WTC11 (cell line): ENCODE results near the gene SYT7.

Experiments
- PRRX2 ChIP-seq: fragments of 250-450 bp; sonication (Bioruptor Pico); IDR thresholded peaks from 2 replicates; pipeline ENCODE4 v1.8.0; 2021; ENCODE audit warnings: mild to moderate bottlenecking
- TCF7 ChIP-seq: sonication (generic); formaldehyde crosslinking; IDR thresholded peaks from 2 replicates; pipeline ENCODE4 v1.8.0; 2022; ENCODE audit warnings: mild to moderate bottlenecking, low read depth, missing genetic modification reagents, moderate library complexity
- TF ChIP-seq, protein P1 (sequence below): fragments of 200-600 bp; IDR thresholded peaks from 2 replicates; pipeline ENCODE4 v1.8.0; 2022; ENCODE audit warnings: antibody characterized with exemption
- TF ChIP-seq, protein P2 (sequence below): sonication (generic); formaldehyde crosslinking; IDR thresholded peaks from 2 replicates; pipeline ENCODE4 v1.8.1; 2023; ENCODE audit warnings: mild to moderate bottlenecking, missing genetic modification reagents, moderate library complexity
- TF ChIP-seq, protein P3 (sequence below): sonication (generic); formaldehyde crosslinking; IDR thresholded peaks from 2 replicates; pipeline ENCODE4 v1.8.1; 2022; ENCODE audit warnings: low read depth, mild to moderate bottlenecking, moderate library complexity, missing genetic modification reagents, borderline replicate concordance

DNA sequence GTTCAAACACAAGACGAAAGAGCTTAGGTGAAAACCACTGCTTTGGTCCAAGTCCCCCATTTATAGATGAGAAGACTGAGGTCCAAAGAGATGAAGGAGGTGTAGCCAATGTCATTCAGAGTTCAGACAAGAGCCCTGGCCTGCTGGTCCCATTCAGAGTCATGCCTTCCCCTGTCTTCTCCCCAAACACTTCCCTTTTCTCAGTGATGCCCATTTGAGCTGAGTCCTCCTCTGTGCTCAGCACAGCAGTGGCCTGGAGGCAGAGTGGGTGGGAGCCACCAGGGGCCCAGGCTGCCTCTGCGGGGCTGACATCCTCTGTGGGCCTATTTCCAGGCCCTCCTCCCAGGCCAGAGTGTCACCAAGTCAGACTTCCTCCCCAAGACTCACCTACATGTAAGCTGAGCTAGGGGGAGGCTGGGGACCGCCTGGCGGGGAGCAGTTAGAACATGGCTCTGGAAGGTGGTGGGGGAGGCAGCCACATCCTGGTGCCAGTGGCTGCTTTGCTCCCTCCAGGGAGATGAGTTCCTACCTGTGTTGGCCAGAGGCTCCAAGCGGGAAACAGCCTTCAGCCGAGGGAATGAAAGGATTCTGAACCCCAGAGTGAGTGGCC lies 94.8 kb downstream of the SYT7 start:
- TF ChIP-seq, protein P1, sequence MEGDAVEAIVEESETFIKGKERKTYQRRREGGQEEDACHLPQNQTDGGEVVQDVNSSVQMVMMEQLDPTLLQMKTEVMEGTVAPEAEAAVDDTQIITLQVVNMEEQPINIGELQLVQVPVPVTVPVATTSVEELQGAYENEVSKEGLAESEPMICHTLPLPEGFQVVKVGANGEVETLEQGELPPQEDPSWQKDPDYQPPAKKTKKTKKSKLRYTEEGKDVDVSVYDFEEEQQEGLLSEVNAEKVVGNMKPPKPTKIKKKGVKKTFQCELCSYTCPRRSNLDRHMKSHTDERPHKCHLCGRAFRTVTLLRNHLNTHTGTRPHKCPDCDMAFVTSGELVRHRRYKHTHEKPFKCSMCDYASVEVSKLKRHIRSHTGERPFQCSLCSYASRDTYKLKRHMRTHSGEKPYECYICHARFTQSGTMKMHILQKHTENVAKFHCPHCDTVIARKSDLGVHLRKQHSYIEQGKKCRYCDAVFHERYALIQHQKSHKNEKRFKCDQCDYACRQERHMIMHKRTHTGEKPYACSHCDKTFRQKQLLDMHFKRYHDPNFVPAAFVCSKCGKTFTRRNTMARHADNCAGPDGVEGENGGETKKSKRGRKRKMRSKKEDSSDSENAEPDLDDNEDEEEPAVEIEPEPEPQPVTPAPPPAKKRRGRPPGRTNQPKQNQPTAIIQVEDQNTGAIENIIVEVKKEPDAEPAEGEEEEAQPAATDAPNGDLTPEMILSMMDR, result no peak
- TF ChIP-seq, protein P2, sequence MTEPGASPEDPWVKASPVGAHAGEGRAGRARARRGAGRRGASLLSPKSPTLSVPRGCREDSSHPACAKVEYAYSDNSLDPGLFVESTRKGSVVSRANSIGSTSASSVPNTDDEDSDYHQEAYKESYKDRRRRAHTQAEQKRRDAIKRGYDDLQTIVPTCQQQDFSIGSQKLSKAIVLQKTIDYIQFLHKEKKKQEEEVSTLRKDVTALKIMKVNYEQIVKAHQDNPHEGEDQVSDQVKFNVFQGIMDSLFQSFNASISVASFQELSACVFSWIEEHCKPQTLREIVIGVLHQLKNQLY (CRISPR knock-in tag), result no peak
- TF ChIP-seq TCF7, result no peak
- TF ChIP-seq, protein P3, sequence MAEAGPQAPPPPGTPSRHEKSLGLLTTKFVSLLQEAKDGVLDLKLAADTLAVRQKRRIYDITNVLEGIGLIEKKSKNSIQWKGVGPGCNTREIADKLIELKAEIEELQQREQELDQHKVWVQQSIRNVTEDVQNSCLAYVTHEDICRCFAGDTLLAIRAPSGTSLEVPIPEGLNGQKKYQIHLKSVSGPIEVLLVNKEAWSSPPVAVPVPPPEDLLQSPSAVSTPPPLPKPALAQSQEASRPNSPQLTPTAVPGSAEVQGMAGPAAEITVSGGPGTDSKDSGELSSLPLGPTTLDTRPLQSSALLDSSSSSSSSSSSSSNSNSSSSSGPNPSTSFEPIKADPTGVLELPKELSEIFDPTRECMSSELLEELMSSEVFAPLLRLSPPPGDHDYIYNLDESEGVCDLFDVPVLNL, result no peak
- no peak for TF ChIP-seq PRRX2 (CRISPR knock-in tag)
